Measurements from ENCODE around the gene PRSS22.

Gene PRSS22

GRCh38 chr16:2852731-2853507, 5.1 kb downstream of the PRSS22 start:
- no peak for DNase-seq (ENCODE audit: low spot score)

- DNase-seq (ENCODE audit: low spot score), result no peak
Observed at GRCh38 chr16:2852003-2852730, 5.8 kb downstream of the PRSS22 start.

GRCh38 chr16:2848933-2849725, 8.8 kb downstream of the PRSS22 start:
- no peak for DNase-seq (ENCODE audit: low spot score)

- DNase-seq (ENCODE audit: low spot score), result peak; percentile 50
Observed at GRCh38 chr16:2846511-2847310, 11.3 kb downstream of the PRSS22 start.

GRCh38 chr16:2845116-2845515, 12.9 kb downstream of the PRSS22 start:
- DNase-seq (ENCODE audit: low spot score), result no peak

- DNase-seq (ENCODE audit: low spot score), result no peak
Observed at GRCh38 chr16:2843526-2843925, 14.4 kb downstream of the PRSS22 start.

- no peak for DNase-seq (ENCODE audit: low spot score)
Observed at GRCh38 chr16:2842340-2843000, 15.5 kb downstream of the PRSS22 start.

- no peak for DNase-seq (ENCODE audit: low spot score)
Observed at GRCh38 chr16:2841606-2842339, 16.2 kb downstream of the PRSS22 start.

- no peak for DNase-seq (ENCODE audit: low spot score)
Observed at GRCh38 chr16:2840914-2841313, 17.1 kb downstream of the PRSS22 start.

GRCh38 chr16:2839650-2840450, 18.1 kb downstream of the PRSS22 start:
- no peak for DNase-seq (ENCODE audit: low spot score)

- DNase-seq (ENCODE audit: low spot score), result peak; percentile 89
Observed at GRCh38 chr16:2838928-2839327, 19.0 kb downstream of the PRSS22 start.

GRCh38 chr16:2836646-2837508, 21.1 kb downstream of the PRSS22 start:
- DNase-seq (ENCODE audit: low spot score), result no peak

GRCh38 chr16:2835638-2836493, 22.1 kb downstream of the PRSS22 start:
- DNase-seq (ENCODE audit: low spot score), result peak; percentile 94

GRCh38 chr16:2834968-2835367, 23.0 kb downstream of the PRSS22 start:
- DNase-seq (ENCODE audit: low spot score), result no peak

GRCh38 chr16:2833776-2834175, 24.2 kb downstream of the PRSS22 start:
- no peak for DNase-seq (ENCODE audit: low spot score)

GRCh38 chr16:2831203-2831602, 26.8 kb downstream of the PRSS22 start:
- no peak for DNase-seq (ENCODE audit: low spot score)

- no peak for DNase-seq (ENCODE audit: low spot score)
Observed at GRCh38 chr16:2830355-2830695, 27.6 kb downstream of the PRSS22 start.
